ENCODE results near the gene FRMD4A.

DNA sequence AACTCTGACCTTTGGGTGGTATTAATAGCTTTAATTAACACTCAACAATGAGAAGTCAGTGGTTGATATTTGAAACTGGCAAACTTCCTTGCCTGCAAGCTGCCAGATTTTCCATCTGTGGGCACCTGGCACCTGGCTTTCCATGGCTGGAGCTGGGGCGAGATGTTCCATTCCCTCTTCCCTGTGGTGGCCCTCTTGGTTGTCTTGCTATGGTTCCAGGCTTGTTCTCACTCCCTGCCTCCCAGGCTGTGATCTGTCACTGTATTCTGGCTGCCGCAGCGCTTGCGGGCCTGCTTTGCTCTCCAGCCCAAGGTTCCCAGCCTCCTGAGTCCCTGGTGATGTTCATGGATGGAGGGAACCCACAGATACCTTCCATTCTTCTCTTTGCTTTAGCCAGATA lies 201.0 kb downstream of the FRMD4A start:
- TF ChIP-seq CTCF (conservative IDR thresholded peaks at IDR 0.05; ENCODE audit: low read depth, low read length): no peak
- no peak for TF ChIP-seq EZH2phosphoT487 (IDR thresholded peaks at IDR 0.05; ENCODE audit: borderline replicate concordance, low read length)
